Activated CD8-positive, alpha-beta memory T cell treated with anti-CD3 and anti-CD28 coated beads, Interleukin-2, amount 50 U/mL, for 1 hour (primary cell): ENCODE measurements around the gene CCDC34.

Experiments used
- DNase-seq: peaks from one replicate; pipeline ENCODE4 v3.0.0-alpha.2; 2020; ENCODE audit errors: extremely low read depth

The CCDC34 gene

DNA sequence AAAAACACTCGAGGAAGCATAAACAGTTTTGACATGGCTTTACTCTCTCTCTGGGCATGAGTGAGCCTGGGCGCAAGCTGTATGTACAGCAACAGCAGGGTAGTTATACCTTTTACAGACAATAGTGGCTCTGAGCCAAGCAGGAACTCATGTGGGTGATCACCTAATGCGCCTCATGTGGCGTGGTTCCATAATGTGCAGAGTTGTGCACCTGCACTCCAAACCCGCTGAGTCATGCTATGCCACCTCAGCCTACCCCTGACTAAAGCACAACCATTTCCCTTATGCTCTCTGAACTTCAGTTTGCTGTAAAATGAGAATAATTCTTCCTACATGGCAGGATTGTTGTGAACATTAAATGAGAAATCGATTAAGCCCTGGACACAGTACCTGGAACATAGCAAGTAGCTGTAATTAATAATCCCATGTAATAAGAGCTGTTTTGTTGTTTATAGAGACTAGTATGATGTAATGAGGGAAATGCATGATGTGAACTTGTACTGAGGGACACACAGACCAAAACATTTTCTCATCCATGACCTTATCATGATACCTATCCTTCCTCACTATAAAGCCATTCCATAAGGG is 71.6 kb downstream of the CCDC34 start:
- DNase-seq = no peak

DNA sequence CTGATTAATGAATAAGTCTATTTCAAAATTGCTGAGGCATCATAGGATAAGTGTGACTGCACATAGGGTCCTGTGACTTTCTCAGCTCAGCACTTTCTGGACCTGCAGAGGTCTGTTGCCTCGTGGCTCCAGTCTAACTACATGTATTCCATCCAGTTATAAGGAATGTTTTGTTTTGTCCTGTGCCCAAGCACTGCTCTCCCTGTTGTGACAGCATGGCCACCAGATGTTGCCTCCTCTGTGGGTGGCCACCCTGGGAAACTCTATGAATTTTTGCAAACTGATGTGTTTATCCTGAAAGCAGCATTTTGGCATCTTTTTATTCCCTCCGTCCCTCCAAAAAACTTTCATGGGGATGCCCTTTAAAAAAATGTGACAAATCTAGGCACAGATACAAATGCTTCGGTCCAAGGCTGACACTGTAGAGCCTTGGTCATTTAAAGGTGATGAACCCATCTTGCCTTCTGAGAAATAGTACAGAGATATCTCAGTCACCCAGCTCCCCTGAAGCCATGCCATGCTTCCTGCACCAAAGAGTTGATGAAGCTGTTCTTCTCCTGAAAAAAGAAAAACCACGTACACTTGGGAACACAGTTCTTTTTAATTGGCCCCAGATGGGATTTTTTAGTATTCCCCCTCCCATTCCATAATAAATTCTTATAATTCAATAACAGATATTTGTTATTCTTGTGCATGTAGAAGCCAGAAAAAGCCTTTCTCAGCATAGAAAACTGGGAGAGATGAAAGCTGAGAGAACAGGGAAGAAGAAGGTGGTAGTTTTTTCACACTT is 72.6 kb downstream of the CCDC34 start:
- DNase-seq = no peak
